Germinal center (tissue), 1 donor: ENCODE measurements around the gene SHB.

Experiments
- DNase-seq: peaks from one replicate; pipeline ENCODE4 v3.0.0; 2012; ENCODE audit warnings: mixed read lengths, low spot score

SHB gene

GRCh38 chr9:37953206-37953774 lies 115.7 kb downstream of the SHB start:
- no peak for DNase-seq

- no peak for DNase-seq
Measured at GRCh38 chr9:37952731-37953130, 116.3 kb downstream of the SHB start.

DNA sequence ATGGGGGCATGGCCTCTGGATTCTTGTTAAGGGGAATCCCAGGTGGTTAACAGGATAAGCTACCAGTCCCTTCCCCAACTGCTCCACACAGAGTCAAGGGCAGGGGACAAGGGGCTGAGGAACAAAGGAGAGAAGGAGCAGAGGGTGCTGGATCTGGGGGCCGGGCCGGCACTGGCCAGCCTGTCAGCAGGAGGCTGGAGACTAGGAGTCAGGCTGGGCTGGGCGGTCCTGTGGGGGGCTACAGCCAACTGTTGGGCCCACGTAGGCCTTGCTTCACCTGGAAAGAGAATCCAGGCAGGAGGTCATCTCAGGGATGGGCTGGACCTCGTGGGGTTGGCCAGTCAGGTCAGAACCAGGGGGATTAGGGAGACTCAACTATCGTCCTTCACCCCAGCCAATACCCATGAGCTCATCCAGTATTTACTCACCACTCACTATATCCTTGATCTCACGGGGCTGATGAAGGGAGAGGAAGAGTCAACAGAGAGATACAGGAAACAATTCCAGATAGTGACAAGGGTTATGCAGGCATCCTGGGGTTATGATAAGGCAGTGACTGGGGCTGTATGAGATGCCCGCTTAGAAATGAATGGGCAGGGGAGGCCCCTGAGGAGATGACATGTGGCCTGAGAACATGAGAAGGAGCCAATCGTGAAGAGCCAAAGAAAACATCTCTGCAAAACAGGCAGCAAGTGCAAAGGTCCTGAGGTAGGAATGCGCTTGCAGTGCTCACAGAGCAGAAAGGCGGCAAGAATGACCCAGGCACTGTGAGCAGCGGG lies 117.2 kb downstream of the SHB start:
- DNase-seq: no peak

GRCh38 chr9:37950561-37950960 lies 118.5 kb downstream of the SHB start:
- DNase-seq: no peak

DNA sequence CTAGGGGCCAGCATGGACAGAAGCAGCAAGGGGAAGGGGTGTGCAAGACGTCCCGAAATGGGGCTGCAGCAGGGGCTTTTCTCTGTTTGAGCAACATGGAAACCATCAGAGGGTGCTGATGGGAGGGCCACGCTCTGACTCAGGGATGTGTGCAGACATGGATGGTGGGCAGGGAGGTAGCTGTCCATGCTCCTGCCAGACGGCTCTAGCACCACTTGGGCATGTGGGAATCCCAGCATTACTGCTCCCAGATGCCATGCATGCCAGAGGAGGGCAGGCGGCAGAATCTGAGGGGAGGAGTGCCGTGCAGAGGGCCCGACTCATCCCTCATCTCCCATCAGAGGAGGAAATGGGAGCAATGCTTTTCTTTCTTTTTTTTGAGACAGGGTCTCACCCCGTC lies 119.5 kb downstream of the SHB start:
- DNase-seq: no peak

DNA sequence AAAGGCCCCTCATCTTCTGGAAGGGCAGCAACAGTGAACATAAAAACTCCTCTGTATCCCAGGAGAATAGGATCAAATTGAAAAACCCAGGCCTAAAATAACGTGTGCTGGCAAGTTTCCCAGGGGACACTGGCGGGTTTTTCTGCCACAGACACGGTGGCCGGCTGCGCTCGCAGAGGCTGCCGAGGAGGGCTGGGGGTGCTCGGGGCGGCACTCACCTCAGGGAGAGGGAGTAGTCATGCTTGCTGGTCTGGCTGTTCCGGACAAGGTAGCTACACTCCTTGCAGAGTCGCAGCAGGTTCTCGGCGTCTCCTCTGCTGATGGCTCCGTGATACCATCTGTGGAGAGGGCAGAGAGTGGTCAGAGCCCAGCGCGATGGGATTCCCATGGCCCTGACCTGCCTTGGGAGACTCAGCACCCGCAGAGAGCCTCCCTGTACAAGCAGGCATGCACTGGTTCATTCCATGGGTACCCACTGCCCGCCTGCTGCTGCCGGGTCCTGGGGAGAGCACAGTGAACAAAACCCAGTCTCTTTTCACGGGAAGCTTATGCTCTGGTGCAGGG lies 120.5 kb downstream of the SHB start:
- no peak for DNase-seq

DNA sequence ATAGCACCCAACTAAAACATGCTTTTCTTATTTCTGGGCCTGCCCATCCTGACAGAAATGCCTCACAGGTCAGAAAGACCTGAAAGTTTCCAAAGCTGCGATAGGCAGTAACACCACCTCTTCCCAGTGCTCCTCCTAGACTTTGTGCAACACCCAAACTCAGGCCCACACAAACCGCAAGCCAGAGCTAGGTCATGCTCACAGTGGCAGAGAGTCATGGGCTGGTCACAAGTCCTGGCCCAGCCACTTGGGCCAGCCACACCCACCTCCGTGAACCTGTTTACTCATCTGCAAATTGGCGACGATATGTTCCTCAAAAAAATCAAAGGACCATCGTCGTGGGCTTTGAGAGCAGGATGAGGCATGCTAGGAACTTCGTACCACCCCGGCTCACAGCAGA lies 121.0 kb downstream of the SHB start:
- no peak for DNase-seq

GRCh38 chr9:37947471-37947870 lies 121.6 kb downstream of the SHB start:
- DNase-seq: no peak

DNA sequence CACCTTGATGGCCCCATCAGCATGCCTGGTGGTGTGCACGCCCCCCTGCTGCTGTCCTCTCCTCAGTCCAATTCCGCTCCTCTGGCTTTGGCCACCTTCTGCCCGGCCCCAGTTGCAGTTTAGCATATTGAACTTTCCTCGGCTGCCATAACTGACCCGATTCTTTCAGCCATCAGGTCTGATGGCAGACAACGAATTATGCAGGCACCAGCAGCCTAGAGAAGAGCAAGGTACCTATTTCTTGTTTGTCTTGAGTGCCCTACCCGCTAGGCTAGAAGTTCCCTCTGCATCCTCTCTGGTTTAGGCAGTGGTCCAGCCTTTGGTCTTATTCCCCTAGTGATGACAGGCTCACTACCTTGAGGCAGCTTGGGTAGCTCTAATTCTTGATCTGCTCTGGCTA lies 122.1 kb downstream of the SHB start:
- DNase-seq: no peak

DNA sequence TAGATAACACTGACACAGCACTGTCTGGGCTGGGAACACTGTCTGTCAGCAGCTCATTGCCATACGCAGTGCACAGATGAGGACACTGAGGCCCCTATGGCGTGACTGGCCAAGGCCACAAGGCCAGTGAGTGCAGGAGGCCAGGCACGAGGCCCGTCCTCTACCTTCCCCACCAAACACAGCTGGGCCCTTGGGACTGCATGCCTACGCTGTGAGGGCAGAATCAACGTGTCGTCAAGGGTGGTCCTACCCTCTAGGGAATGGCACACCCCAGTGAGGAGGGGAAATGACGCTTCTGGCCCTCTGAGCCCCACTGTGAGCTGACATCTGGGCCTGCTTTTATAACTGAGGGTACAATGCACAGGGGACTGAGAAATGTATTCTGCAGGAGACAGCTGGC lies 123.0 kb downstream of the SHB start:
- DNase-seq: no peak

- DNase-seq: no peak
Measured at GRCh38 chr9:37944671-37945481, 124.2 kb downstream of the SHB start.

DNA sequence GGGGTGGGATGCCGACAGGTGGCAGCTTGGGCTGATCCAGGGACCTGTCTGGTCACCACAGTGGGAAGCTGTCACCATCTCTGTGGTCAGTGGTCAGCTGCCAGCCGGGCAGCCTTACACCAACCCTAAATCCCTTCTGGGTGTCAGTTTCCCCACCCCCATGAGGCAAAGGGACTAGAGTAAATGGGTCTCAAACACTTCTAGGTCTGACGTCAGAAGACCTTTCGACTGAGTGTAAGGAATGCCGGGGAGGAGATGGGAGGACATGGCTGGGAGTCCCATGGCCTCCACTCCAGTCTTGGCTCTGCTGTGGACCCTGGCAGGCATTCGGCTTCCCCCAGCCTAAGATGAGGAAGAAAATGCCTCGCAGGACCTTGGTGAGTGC lies 124.8 kb downstream of the SHB start:
- no peak for DNase-seq

GRCh38 chr9:37943345-37944265 lies 125.4 kb downstream of the SHB start:
- DNase-seq: no peak

GRCh38 chr9:37942621-37943344 lies 126.2 kb downstream of the SHB start:
- no peak for DNase-seq

DNA sequence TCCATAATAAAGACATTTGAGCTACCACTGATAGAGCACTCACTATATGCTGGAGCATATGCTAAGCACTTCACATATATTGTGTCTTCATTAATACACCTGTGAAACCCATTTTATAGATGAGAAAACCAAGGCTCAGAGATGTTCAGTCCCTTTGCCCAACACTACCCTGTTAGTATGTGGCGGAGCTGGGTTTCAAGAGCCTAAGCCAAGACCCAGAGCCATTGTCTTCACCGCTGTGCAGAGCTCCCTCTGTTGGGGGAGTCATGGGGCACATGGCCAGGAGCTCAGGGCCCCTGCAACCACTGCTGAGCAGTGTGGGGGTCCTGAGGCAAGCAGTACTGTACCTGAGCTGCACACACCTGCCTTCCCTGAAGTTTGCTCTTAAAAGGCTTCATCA lies 127.8 kb downstream of the SHB start:
- no peak for DNase-seq

DNA sequence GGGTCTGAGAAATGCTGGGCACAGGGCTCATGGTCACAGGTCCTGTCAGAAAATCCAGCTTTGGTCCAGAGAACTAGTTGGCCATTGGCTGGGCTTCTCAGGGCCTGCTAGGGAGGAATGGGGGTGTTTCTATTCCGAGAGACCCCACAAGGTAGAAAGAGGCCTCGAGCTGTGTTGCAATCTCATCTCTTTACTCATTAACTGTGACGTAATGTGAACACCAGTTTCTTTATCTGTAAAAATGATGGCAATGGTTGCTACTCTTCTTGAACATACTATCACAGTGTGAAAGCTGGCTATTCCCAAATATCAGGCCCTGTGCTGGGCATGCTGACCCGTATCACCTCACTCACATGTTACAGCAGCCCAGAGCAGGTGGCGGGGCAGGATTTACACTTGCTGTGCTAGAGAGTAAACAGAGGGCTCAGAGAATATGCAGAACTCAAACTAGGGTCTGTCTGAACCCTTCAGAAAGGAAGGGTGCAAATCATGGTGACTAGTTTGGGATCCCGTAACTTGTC lies 129.4 kb downstream of the SHB start:
- DNase-seq: no peak

- no peak for DNase-seq
Measured at GRCh38 chr9:37938121-37938891, 130.7 kb downstream of the SHB start.

- DNase-seq: no peak
Measured at GRCh38 chr9:37937366-37937765, 131.7 kb downstream of the SHB start.

- DNase-seq: no peak
Measured at GRCh38 chr9:37936965-37937364, 132.1 kb downstream of the SHB start.

DNA sequence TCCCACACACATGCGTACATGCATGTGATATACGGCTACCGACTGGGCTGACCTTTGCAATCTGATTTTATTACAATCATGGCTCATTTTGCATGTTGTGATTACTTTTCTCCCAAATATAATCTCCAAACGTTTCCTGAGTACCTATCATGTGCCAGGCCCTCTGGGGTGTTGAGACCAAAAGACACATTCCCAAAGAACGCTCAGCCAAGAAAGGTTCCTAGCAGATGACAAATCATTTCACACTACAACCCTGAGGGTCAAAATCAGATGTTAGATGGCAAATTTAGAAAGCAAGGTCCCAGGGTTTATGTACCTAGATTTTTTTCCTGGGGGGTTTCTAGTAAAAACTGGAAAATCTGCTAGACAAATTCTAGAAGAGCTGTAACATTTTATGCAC lies 132.7 kb downstream of the SHB start:
- no peak for DNase-seq
